PFSK-1 (cell line): Measurements from ENCODE around the gene SLC2A14.

Experiments used
- FOXP2 ChIP-seq: optimal IDR thresholded peaks from 2 replicates; pipeline ENCODE3; 2011; ENCODE audit warnings: borderline replicate concordance, control low read depth, inconsistent platforms; ENCODE audit not compliant: insufficient read depth; ENCODE audit errors: extremely low read length, extremely low read depth
- POLR2AphosphoS5 ChIP-seq: IDR thresholded peaks from 2 replicates; pipeline ENCODE4 v1.6.1; 2012; ENCODE audit warnings: low read depth, mild to moderate bottlenecking, control low read depth, low read length, moderate library complexity
- REST ChIP-seq, 2 experiments: IDR thresholded peaks; 2 replicates each; pipeline versions ENCODE4 v1.6.1 to v1.8.0; 2011 to 2012; ENCODE audit warnings: low read depth in 2 of 2, low read length in 2 of 2, control low read depth in 1 of 2, inconsistent platforms in 1 of 2, mild to moderate bottlenecking in 1 of 2, moderate library complexity in 1 of 2; ENCODE audit not compliant: insufficient read depth in 1 of 2
- SIN3A ChIP-seq: IDR thresholded peaks from 2 replicates; pipeline ENCODE4 v1.6.1; 2012; ENCODE audit warnings: mild to moderate bottlenecking, low read length, moderate library complexity, borderline replicate concordance; ENCODE audit not compliant: insufficient read depth
- TAF1 ChIP-seq: IDR thresholded peaks from 2 replicates; pipeline ENCODE4 v1.6.1; 2012; ENCODE audit warnings: low read length, control low read depth, borderline replicate concordance; ENCODE audit not compliant: insufficient read depth

SLC2A14 gene

DNA sequence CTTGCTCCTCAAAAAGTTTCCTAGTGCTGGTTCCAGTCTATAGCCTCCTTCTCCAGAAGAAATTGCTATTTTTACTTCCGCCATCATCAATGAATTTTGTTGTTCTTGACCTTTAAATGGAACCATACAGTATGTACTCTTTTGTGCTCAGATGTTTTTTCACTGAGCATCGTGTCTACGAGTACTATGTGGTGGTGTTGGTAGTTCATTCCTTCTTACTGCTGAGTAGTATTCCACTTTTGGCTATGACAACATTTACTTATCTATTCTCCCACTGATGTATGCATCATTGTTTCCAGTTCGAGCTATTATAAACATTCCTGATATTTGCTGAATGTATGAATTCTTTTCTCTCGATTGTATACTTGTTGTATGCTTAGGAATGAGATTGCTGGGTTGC, 28.6 kb downstream of the SLC2A14 start:
- TF ChIP-seq POLR2AphosphoS5 (no peak), FOXP2 (no peak), TAF1 (no peak), SIN3A (no peak), REST (IDR thresholded peaks at IDR 0.05; ENCODE audit: insufficient read depth in 1 of 2, low read depth in 2 of 2, low read length in 2 of 2) (no peak)

DNA sequence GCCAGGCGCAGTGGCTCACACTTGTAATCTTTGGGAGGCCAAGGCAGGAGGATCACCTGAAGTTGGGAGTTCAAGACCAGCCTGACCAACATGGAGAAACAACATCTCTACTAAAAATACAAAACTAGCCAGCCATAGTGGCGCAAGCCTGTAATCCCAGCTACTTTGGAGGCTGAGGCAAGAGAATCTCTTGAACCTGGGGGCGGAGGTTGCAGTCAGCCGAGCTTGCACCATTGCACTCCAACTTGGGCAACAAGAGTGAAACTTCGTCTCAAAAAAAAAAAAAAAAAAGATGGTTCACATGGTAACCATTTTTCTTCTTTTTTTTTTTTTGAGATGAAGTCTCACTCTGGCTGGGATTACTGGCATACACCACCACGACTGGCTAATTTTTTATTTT, 35.3 kb downstream of the SLC2A14 start:
- TF ChIP-seq TAF1 (no peak), SIN3A (no peak), POLR2AphosphoS5 (no peak), REST (IDR thresholded peaks at IDR 0.05; ENCODE audit: insufficient read depth in 1 of 2, low read depth in 2 of 2, low read length in 2 of 2) (no peak)

DNA sequence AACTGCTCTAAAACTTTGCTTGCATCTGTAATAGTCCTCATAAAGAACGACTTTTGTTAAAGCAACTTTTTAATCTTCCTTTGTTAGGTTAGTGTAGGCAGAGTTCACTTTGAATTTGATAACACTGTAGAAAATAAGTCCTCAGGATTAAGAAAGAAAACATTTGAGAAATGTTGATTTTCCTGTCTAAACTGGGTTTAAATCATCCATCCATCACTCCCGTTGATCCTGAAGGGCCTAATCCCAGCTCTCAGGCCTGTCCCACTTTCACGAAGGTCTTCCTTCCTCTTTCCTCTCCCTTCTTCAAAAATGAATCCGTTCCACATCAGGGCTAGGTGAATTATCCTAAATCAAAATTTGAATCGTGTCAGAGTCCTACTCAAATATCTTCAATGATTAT, 36.9 kb downstream of the SLC2A14 start:
- no peak for TF ChIP-seq SIN3A
- TF ChIP-seq REST (IDR thresholded peaks at IDR 0.05; ENCODE audit: insufficient read depth in 1 of 2, low read depth in 2 of 2, low read length in 2 of 2) = no peak
- no peak for TF ChIP-seq TAF1
- TF ChIP-seq FOXP2 = no peak
- no peak for TF ChIP-seq POLR2AphosphoS5

- no peak for TF ChIP-seq SIN3A
- no peak for TF ChIP-seq POLR2AphosphoS5
- no peak for TF ChIP-seq FOXP2
- no peak for TF ChIP-seq TAF1
- no peak for TF ChIP-seq REST (IDR thresholded peaks at IDR 0.05; ENCODE audit: insufficient read depth in 1 of 2, low read depth in 2 of 2, low read length in 2 of 2)
Measured at GRCh38 chr12:7835116-7835515, 37.6 kb downstream of the SLC2A14 start.

DNA sequence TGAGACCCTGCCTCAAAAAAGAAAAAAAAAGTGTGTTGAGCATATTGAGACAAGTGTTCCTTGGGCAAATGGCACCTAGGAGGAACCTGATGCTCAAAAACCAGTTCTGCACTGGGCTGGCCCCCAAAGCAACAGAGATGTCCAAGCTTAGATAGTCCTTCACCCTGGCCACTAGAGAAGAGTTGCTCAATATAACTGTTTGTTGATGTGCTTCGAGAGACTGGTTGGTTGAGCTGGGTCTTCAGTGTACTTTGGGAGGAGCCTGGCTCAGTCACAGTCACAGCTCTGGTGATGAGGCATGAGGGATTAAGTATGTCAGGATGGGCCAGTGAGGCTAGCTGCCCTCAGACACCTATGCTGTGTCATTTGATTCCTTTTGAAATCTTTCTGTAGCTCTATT, 38.0 kb downstream of the SLC2A14 start:
- no peak for TF ChIP-seq POLR2AphosphoS5
- no peak for TF ChIP-seq TAF1
- TF ChIP-seq REST (IDR thresholded peaks at IDR 0.05; ENCODE audit: insufficient read depth in 1 of 2, low read depth in 2 of 2, low read length in 2 of 2) = no peak
- no peak for TF ChIP-seq FOXP2
- no peak for TF ChIP-seq SIN3A
